ENCODE measurements around the gene LCMT2. TPM values are rescaled to one million over a fixed set of nuclear protein-coding genes. Genes with fewer than 3 reads are reported as not detected.

Gene LCMT2
- total RNA-seq, 1 experiment from 2014 or later = 8.3 TPM

- DNase-seq (ENCODE audit: low read depth) = no peak
- in situ Hi-C loops (cut with HindIII; ENCODE audit: low pct_unique_long_range_greater_than_20kb, low sequenced_read_pairs) = no loop called here
These were observed 50.9 kb downstream of the LCMT2 start for GRCh38 chr15:43279496-43279895.

DNA sequence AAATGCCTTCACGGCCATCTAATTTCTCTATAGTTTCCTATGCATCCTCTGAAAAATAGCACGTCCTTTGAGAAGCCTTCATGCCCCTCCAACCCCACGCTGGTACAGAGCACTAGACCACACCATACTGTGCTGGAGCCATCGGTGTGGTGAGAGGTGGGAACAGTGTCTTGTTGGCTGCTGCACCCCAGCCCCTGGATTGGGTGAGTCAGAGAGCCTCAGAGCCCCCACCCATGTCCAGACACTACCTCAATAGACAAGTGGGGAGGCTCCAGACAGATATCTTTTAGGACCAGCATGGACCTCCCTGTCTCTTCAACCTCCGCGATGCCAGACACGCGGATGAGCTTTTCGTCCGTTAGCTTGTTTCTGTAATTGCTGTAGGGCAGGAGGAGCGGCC, 51.5 kb downstream of the LCMT2 start:
- in situ Hi-C loops (cut with HindIII; ENCODE audit: low pct_unique_long_range_greater_than_20kb, low sequenced_read_pairs) = no loop called here
- no peak for DNase-seq (ENCODE audit: low read depth)

- in situ Hi-C loops (cut with HindIII; ENCODE audit: low pct_unique_long_range_greater_than_20kb, low sequenced_read_pairs) = no loop called here
- no peak for DNase-seq (ENCODE audit: low read depth)
These were observed 52.5 kb downstream of the LCMT2 start for GRCh38 chr15:43277901-43278300.

DNA sequence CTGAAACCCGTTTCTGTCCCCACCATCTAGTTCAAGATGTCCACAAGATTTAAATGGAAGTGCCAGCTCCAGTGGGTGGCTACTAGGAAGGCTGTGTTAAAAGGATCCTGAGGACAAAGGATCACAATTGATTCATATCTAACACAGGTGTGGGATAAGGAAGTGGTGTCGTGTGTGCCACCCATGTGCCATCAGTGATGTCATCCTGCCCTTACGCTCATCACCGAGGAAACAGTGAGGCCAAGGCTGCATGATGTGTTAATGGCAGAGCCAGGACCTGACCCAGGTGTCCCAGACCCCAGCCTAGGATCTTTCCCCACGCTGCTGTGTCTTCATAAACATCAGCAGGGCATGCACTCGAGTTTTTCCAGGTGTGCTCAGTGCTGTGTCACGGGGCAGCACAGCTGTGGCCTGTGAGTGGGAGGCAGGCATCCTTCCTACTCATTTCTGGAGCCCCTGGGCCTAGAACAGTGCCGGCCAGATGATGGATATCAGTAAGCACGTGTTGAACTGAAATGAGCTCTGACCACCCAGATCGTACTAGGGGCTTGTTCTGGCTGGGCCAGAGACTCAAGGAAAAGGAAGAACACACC, 53.0 kb downstream of the LCMT2 start:
- DNase-seq (ENCODE audit: low read depth) = no peak
- in situ Hi-C loops (cut with HindIII; ENCODE audit: low pct_unique_long_range_greater_than_20kb, low sequenced_read_pairs) = no loop called here

GRCh38 chr15:43276563-43277200, 53.7 kb downstream of the LCMT2 start:
- DNase-seq (ENCODE audit: low read depth) = no peak
- in situ Hi-C loops (cut with HindIII; ENCODE audit: low pct_unique_long_range_greater_than_20kb, low sequenced_read_pairs) = no loop called here

DNA sequence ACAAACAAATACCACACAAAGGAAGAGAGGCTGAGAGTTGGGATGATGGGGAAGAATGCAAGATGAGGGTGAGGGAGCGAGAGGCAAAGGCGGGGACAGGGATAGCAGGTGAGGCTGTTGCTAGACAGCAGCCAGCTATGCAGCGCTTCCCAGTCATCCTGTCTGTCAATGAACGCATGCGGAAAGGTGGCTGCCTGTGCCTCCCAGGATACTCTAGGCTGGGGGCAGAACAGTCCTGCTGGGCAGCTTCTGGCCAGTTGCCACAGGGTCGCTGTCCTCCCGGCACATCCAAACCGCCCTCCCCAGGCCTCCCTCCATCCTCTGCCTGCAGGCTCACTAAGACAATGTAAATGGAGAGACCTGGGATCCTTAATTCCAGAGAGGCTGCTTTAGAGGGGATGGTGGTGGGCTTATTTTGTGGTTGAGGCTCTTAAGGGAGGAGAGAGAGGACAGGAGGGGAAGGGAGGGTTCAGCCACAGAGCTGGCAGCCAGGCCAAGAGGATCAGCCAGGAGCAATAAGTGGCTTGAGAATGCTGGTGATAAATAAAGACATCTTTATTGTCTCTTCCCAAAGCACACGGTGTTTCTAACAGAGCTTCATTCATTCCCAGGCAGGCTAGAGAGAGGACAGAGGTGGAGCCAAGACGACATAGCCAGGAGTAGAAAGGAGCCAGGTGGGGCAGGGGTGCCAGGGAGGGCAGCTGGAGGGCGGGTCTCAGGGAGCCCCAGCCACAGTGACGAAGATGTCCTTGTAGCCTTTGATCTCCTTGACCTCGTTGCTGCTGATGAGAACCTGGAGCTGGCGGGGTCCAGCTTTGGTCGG, 54.4 kb downstream of the LCMT2 start:
- DNase-seq (ENCODE audit: low read depth) = no peak
- in situ Hi-C loops (cut with HindIII; ENCODE audit: low pct_unique_long_range_greater_than_20kb, low sequenced_read_pairs) = no loop called here

GRCh38 chr15:43274136-43274535, 56.2 kb downstream of the LCMT2 start:
- in situ Hi-C loops (cut with HindIII; ENCODE audit: low pct_unique_long_range_greater_than_20kb, low sequenced_read_pairs) = no loop called here
- DNase-seq (ENCODE audit: low read depth) = no peak

Other genes with a start within 250 kb of the LCMT2 start
- 15.1 and 37.6 TPM in 2 replicates for gene UBR1, start 224.5 kb downstream of the LCMT2 start, total RNA-seq (2014; rRNA removed; shearing (Covaris generic); ENCODE audit: low replicate concordance)
- gene TMEM62, start 197.0 kb downstream of the LCMT2 start, total RNA-seq (2014; rRNA removed; shearing (Covaris generic); ENCODE audit: low replicate concordance) = 27.1 and 37.7 TPM in 2 replicates
- 64.0 and 96.2 TPM in 2 replicates for gene CCNDBP1, start 145.2 kb downstream of the LCMT2 start, total RNA-seq (2014; rRNA removed; shearing (Covaris generic); ENCODE audit: low replicate concordance)
- not detected in 2 replicates for gene EPB42, start 109.6 kb downstream of the LCMT2 start, total RNA-seq (2014; rRNA removed; shearing (Covaris generic); ENCODE audit: low replicate concordance)
- not detected in 2 replicates for gene TGM5, start 63.6 kb downstream of the LCMT2 start, total RNA-seq (2014; rRNA removed; shearing (Covaris generic); ENCODE audit: low replicate concordance)
- not detected in 2 replicates for gene TGM7, start 28.3 kb downstream of the LCMT2 start, total RNA-seq (2014; rRNA removed; shearing (Covaris generic); ENCODE audit: low replicate concordance)
- gene ZSCAN29, start 40.5 kb upstream of the LCMT2 start, total RNA-seq (2014; rRNA removed; shearing (Covaris generic); ENCODE audit: low replicate concordance) = 8.4 and 15.9 TPM in 2 replicates
- 9.1 and 17.3 TPM in 2 replicates for gene TUBGCP4, start 40.5 kb upstream of the LCMT2 start, total RNA-seq (2014; rRNA removed; shearing (Covaris generic); ENCODE audit: low replicate concordance)
- gene TP53BP1, start 162.6 kb upstream of the LCMT2 start, total RNA-seq (2014; rRNA removed; shearing (Covaris generic); ENCODE audit: low replicate concordance) = 31.6 and 35.0 TPM in 2 replicates
- 0.41 and 0.49 TPM in 2 replicates for gene MAP1A, start 187.0 kb upstream of the LCMT2 start, total RNA-seq (2014; rRNA removed; shearing (Covaris generic); ENCODE audit: low replicate concordance)

Data from Caki2 (cell line).